ENCODE results near the gene SLC30A1.

SLC30A1 gene

DNA sequence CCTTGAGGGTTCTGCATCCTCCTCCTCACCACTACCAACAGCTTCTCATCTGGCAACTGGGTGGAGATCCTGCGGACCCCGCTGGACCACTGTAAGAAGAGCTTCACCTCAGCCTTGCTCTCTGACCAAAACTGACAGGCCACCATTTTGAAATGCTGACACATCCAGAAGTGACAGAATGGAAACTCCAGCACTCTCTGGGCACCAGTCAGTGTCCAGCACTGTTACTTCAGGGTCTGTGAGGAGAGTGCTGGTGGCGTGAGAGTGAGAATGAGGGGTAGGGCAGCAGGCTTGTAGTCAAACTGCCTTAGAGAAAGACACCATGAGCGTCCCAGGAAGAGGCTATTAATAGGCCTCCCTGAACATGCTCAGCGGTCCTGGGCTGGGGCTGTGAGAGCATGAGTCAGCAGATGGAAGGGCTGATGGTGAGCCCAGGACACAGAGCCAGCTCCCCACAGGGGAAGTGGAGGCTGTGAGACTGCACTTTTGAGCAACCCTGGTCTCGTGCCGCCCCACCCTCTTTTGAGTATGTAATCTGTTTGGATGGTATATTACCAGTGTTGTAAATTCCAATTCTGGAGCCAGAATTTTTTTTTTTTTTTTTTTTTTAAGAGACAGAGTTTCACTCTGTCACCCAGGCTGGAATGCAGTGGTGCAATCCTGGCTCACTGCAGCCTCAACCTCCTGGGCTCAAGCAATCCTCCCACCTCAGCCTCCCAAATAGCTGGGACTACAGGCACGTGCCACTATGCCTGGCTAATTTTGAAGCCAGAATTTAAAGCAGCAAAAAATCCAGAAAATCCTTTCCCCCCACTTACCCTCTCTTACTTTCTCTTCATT lies 34.4 kb upstream of the SLC30A1 start:
- TF ChIP-seq, protein P1, sequence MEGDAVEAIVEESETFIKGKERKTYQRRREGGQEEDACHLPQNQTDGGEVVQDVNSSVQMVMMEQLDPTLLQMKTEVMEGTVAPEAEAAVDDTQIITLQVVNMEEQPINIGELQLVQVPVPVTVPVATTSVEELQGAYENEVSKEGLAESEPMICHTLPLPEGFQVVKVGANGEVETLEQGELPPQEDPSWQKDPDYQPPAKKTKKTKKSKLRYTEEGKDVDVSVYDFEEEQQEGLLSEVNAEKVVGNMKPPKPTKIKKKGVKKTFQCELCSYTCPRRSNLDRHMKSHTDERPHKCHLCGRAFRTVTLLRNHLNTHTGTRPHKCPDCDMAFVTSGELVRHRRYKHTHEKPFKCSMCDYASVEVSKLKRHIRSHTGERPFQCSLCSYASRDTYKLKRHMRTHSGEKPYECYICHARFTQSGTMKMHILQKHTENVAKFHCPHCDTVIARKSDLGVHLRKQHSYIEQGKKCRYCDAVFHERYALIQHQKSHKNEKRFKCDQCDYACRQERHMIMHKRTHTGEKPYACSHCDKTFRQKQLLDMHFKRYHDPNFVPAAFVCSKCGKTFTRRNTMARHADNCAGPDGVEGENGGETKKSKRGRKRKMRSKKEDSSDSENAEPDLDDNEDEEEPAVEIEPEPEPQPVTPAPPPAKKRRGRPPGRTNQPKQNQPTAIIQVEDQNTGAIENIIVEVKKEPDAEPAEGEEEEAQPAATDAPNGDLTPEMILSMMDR (conservative IDR thresholded peaks at IDR 0.05; ENCODE audit: control insufficient read depth, insufficient read depth, low read depth, low read length): no peak
- no peak overlapping the region for H3K4me3 ChIP-seq (ENCODE audit: control insufficient read depth, low read depth, low read length)
- DNase-seq (ENCODE audit: low read depth): peak; percentile 95

DNA sequence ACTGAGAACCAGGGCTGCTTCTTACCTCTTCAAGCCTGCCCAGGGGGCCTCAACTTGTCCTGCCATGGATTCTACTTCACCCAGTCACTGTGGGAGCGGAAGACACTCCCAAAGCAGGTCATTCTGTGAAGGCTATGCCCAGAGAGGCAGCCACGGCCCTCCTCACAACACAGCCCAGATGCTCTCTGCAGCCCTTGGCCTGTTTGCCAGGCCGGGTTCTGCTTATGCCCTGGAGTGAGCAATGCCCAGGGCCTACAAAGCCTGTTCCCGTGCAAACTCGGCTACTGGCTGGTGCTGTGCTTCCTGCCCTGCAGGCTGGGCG lies 33.8 kb upstream of the SLC30A1 start:
- no peak for DNase-seq (ENCODE audit: low read depth)
- TF ChIP-seq, protein P1 (conservative IDR thresholded peaks at IDR 0.05; ENCODE audit: control insufficient read depth, insufficient read depth, low read depth, low read length): no peak

DNA sequence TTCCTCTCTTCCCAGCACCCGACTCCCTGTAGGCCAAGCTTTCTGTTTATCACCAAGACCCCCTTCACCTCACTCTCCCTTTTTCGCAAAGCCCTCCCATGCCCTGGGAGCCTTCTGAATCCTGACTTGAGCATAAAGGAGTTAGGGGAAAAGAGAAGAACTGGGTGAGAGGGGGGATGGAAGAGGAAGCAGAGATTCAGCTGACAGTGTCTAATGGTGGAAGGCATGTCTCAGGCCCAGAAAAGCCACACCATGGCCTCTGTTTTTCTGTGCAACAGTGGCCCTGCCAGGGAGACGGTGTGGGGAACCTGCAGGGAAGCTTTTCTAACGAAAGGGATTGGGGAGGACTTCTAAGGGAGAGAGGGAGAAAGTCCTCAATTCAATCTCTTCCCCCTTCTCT lies 32.9 kb upstream of the SLC30A1 start:
- DNase-seq (ENCODE audit: low read depth): no peak
- no peak overlapping the region for H3K4me3 ChIP-seq (ENCODE audit: control insufficient read depth, low read depth, low read length)
- TF ChIP-seq, protein P1 (conservative IDR thresholded peaks at IDR 0.05; ENCODE audit: control insufficient read depth, insufficient read depth, low read depth, low read length): no peak

More for the DNA sequence above, 33.8 kb upstream of the SLC30A1 start:
- no peak overlapping the region for H3K4me3 ChIP-seq (ENCODE audit: control insufficient read depth, low read depth, low read length)

DNA sequence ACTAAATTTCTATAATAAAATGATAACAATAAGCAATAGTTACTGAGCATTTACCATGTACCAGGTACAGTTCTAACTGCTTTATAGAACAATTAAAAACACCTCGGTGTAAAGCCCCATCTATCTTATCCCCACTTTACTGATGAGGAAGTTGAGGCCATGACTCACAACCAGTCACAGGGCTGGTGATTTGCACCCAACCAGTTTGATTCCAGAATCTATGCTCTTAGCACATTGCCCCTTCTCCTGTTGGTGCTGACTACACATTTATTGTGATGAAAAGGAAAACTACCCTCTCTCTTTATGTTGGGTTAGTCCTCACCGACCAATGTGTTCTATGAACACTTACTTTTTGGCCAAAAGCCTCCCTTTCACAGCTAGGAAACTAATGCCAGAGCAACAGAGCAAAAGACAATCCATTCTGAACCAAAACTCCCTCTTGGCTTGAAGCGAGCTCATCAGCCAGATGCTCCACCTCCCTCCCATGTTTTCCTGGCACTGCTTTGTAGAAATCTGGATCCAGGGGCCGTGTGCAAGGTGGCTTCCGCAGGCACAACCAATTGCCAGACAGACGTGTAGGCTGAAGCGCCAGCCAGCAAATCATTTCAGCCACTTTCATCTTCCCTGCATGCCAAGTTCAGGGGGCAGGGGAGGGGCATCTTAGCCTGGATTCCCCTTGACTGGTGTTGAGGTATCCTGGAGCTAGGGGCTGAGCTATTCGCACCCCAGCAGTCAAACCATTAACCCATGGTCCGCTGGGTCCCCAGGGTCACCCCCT lies 32.0 kb upstream of the SLC30A1 start:
- DNase-seq (ENCODE audit: low read depth): peak; percentile 58
- TF ChIP-seq, protein P1 (conservative IDR thresholded peaks at IDR 0.05; ENCODE audit: control insufficient read depth, insufficient read depth, low read depth, low read length): no peak
- no peak overlapping the region for H3K4me3 ChIP-seq (ENCODE audit: control insufficient read depth, low read depth, low read length)

DNA sequence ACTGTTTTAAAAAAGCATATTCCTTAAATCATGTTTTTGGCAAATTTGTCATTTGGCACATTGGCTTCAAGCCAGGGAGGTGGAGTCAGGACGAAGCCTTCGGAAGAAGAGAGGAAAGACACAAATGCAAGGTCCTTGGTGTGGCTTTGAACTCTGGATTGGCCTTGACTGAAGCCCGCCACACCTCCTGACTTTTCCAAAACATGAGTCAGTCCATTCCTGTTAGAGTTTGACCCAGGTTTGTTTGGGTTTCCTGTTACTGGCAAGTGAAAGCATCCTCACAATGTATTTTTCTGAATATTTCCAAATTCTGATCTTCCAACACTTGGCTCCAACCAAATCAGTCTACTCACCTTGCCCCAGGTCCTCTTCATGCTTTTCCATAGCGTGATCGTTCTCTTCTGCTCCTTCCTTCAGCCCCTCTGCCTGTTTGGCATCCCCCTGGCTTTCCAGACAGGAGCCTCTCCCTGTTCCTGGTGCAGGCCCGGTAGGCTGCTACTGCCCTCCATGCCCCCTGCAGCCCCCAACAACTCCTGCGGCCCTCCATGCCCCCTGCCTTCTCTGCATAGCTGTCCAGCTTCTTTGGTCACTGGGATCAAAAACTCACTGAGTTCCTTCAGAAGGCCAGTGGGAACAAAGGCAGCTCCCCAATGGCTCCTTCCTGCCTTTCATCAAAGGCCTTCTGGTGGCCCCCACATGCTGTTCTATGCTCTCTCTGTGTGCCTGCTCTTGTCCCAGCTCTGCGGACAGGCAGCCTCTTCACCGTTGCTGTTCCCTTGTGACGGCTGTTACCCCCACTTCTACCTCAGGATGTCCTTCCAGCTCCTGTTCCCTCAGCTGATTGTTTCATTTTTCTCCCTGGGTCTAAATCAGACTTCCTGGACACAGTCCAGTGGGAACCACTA lies 30.4 kb upstream of the SLC30A1 start:
- peak; percentile 32 for DNase-seq (ENCODE audit: low read depth)
- TF ChIP-seq, protein P1 (conservative IDR thresholded peaks at IDR 0.05; ENCODE audit: control insufficient read depth, insufficient read depth, low read depth, low read length): no peak

DNA sequence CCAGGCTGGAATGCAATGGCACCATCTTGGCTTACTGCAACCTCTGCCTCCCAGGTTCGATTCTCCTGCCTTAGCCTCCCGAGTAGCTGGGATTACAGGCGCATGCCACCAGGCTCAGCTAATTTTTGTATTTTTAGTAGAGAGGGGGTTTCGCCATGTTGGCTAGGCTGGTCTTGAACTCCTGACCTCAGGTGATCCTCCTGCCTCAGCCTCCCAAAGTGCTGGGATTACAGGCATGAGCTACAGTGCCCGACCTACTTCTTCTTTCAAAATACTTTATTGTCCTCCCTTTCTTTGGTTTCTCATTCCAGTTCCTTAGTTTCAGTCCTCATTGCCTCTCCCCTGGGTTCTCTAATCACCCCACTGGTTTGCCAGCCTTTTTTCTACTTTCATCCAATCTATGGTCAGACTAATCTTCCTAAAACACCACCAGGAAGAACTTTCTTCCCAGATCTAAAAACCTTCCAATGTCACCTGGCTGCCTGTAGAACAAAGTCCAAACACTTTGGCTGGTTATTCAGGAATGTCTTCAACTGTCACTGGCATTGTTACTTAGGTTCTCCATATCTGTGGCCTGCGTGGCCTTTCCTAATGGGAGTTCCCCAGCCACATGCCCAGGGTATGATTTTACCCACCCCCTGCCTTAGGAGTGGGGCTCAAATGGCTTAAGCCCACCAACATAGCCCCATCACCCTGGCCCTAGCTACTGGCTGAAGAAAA lies 29.0 kb upstream of the SLC30A1 start:
- TF ChIP-seq, protein P1 (conservative IDR thresholded peaks at IDR 0.05; ENCODE audit: control insufficient read depth, insufficient read depth, low read depth, low read length): no peak
- no peak for DNase-seq (ENCODE audit: low read depth)
- H3K4me3 ChIP-seq (ENCODE audit: control insufficient read depth, low read depth, low read length): no peak overlapping the region

More for the DNA sequence above, 30.4 kb upstream of the SLC30A1 start:
- no peak overlapping the region for H3K4me3 ChIP-seq (ENCODE audit: control insufficient read depth, low read depth, low read length)
